HEK293 (cell line): Measurements from ENCODE around the gene BTBD7.

ENCODE experiments used
- CTCF ChIA-PET: fragments of 350-600 bp; formaldehyde crosslinking; extraction: SDS; loops from one replicate; lab custom pipeline; 2021; ENCODE audit warnings: antibody characterized with exemption; lab: Yijun Ruan, JAX
- POLR2A ChIA-PET: fragments of 300-600 bp; formaldehyde crosslinking; extraction: SDS; loops from one replicate; lab custom pipeline; 2020; ENCODE audit warnings: antibody characterized with exemption, inconsistent platforms; lab: Yijun Ruan, JAX
- H3K27ac ChIP-seq: fragments of 200-500 bp; sonication (Bioruptor generic); 2 replicates; pipeline ENCODE4 v1.5.1; 2014; ENCODE audit warnings: low read depth, low read length, control low read depth, inconsistent platforms; ENCODE audit errors: extremely low read depth
- H3K36me3 ChIP-seq, 2 experiments: fragments of 200-500 bp in 1 of 2; sonication (Bioruptor generic) in 1 of 2; 1 replicate in 1 of 2; 2 replicates in 1 of 2; pipeline ENCODE4 v1.5.1; 2014 to 2017; ENCODE audit warnings: inconsistent platforms in 2 of 2, low read length in 2 of 2; ENCODE audit not compliant: control insufficient read depth in 2 of 2, insufficient read depth in 1 of 2
- H3K4me1 ChIP-seq: fragments of 200-500 bp; sonication (Bioruptor generic); 2 replicates; pipeline ENCODE4 v1.5.1; 2014; ENCODE audit warnings: mild to moderate bottlenecking, low read length, inconsistent platforms; ENCODE audit not compliant: control insufficient read depth, insufficient read depth
- H3K4me3 ChIP-seq: 2 replicates; pipeline ENCODE4 v1.5.1; 2011; ENCODE audit warnings: low read depth, mild to moderate bottlenecking, control low read depth, low read length, moderate library complexity
- H3K9me3 ChIP-seq: fragments of 200-500 bp; sonication (Bioruptor generic); 2 replicates; pipeline ENCODE4 v1.5.1; 2014; ENCODE audit warnings: low read depth, low read length, inconsistent platforms; ENCODE audit not compliant: control insufficient read depth, insufficient read depth
- BCL6B ChIP-seq: fragments of 450-650 bp; formaldehyde crosslinking; IDR thresholded peaks from 2 replicates; pipeline ENCODE4 v1.5.1; 2017; ENCODE audit warnings: missing biosample characterization, missing genetic modification characterization
- HOXA7 ChIP-seq: sonication (generic); formaldehyde crosslinking; IDR thresholded peaks from 2 replicates; pipeline ENCODE4 v1.8.1; 2022; ENCODE audit warnings: missing genetic modification reagents, borderline replicate concordance
- IKZF3 ChIP-seq: fragments of 450-650 bp; IDR thresholded peaks from 2 replicates; pipeline ENCODE4 v1.5.0; 2018; ENCODE audit warnings: missing biosample characterization, mild to moderate bottlenecking, missing genetic modification characterization, moderate library complexity
- KLF9 ChIP-seq: fragments of 450-650 bp; formaldehyde crosslinking; IDR thresholded peaks from 2 replicates; pipeline ENCODE4 v1.5.1; 2016; ENCODE audit warnings: missing biosample characterization, missing genetic modification characterization, low read depth
- OSR2 ChIP-seq: fragments of 450-650 bp; formaldehyde crosslinking; IDR thresholded peaks from 2 replicates; pipeline ENCODE4 v1.5.1; 2016; ENCODE audit warnings: missing biosample characterization, missing genetic modification characterization
- PRDM4 ChIP-seq: fragments of 450-650 bp; formaldehyde crosslinking; IDR thresholded peaks from 2 replicates; pipeline ENCODE4 v1.5.1; 2017; ENCODE audit warnings: missing biosample characterization, missing genetic modification characterization
- ZBTB7A ChIP-seq: fragments of 450-650 bp; formaldehyde crosslinking; IDR thresholded peaks from 2 replicates; pipeline ENCODE4 v1.5.1; 2016; ENCODE audit warnings: low read depth, missing biosample characterization, missing genetic modification characterization
- ZFHX2 ChIP-seq: fragments of 450-650 bp; formaldehyde crosslinking; conservative IDR thresholded peaks from 2 replicates; pipeline ENCODE4 v1.5.1; 2016; ENCODE audit warnings: missing biosample characterization, missing genetic modification characterization
- ZFP3 ChIP-seq: fragments of 450-650 bp; formaldehyde crosslinking; IDR thresholded peaks from 2 replicates; pipeline ENCODE4 v1.5.1; 2016; ENCODE audit warnings: low read depth, missing biosample characterization, missing genetic modification characterization
- ZNF114 ChIP-seq: fragments of 450-650 bp; formaldehyde crosslinking; IDR thresholded peaks from 2 replicates; pipeline ENCODE4 v1.5.0; 2017; ENCODE audit warnings: missing biosample characterization, missing genetic modification characterization
- ZNF121 ChIP-seq: fragments of 450-650 bp; formaldehyde crosslinking; IDR thresholded peaks from 2 replicates; pipeline ENCODE4 v1.5.1; 2016; ENCODE audit warnings: missing biosample characterization, missing genetic modification characterization
- ZNF146 ChIP-seq: fragments of 450-650 bp; formaldehyde crosslinking; IDR thresholded peaks from 2 replicates; pipeline ENCODE4 v1.5.1; 2016; ENCODE audit warnings: missing biosample characterization, missing genetic modification characterization
- ZNF155 ChIP-seq: fragments of 450-650 bp; formaldehyde crosslinking; IDR thresholded peaks from 2 replicates; pipeline ENCODE4 v1.5.1; 2016; ENCODE audit warnings: missing biosample characterization, missing genetic modification characterization
- ZNF211 ChIP-seq: fragments of 450-650 bp; formaldehyde crosslinking; IDR thresholded peaks from 2 replicates; pipeline ENCODE4 v1.5.1; 2016; ENCODE audit warnings: low read depth, missing biosample characterization, missing genetic modification characterization
- ZNF341 ChIP-seq: fragments of 450-650 bp; formaldehyde crosslinking; IDR thresholded peaks from 2 replicates; pipeline ENCODE4; 2016; ENCODE audit warnings: low read depth, missing biosample characterization, missing genetic modification characterization
- ZNF571 ChIP-seq: fragments of 450-650 bp; formaldehyde crosslinking; IDR thresholded peaks from 2 replicates; pipeline ENCODE4 v1.5.0; 2017; ENCODE audit warnings: missing biosample characterization, missing genetic modification characterization
- ZNF658 ChIP-seq: fragments of 450-650 bp; formaldehyde crosslinking; IDR thresholded peaks from 2 replicates; pipeline ENCODE4; 2016; ENCODE audit warnings: missing biosample characterization, missing genetic modification characterization
- ZNF660 ChIP-seq: fragments of 450-650 bp; IDR thresholded peaks from 2 replicates; pipeline ENCODE4 v1.5.1; 2018; ENCODE audit warnings: missing biosample characterization, mild to moderate bottlenecking, missing genetic modification characterization
- ZNF785 ChIP-seq: fragments of 450-650 bp; formaldehyde crosslinking; IDR thresholded peaks from 2 replicates; pipeline ENCODE4 v1.5.1; 2016; ENCODE audit warnings: missing biosample characterization, missing genetic modification characterization
- TF ChIP-seq, protein P1 (sequence below): fragments of 450-650 bp; formaldehyde crosslinking; IDR thresholded peaks from 2 replicates; pipeline ENCODE4 v1.5.1; 2017; ENCODE audit warnings: missing biosample characterization, missing genetic modification characterization
- TF ChIP-seq, protein P2 (sequence below): fragments of 450-650 bp; formaldehyde crosslinking; IDR thresholded peaks from 2 replicates; pipeline ENCODE4 v1.5.1; 2016; ENCODE audit warnings: missing biosample characterization, missing genetic modification characterization, borderline replicate concordance
- TF ChIP-seq, protein P3 (sequence below): fragments of 450-650 bp; formaldehyde crosslinking; IDR thresholded peaks from 2 replicates; pipeline ENCODE4 v1.5.1; 2017; ENCODE audit warnings: missing biosample characterization, missing genetic modification characterization

BTBD7 gene

DNA sequence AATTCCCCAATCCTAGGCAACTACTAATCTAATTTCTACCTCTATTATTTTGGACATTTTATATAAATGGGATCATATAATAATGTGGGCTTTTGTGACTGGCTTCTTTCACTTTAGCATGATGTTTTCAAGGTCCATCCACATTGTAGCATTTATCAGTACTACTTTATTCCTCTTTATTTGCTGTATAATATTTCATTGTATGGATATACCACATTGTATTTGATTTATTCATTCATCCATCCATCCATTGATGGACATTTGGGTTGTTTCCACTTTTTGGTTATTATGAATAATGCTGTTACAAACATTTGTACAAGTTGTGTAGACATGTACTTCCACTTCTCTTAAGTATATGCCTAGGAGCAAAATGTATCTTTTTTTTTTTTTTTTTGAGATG lies 17.3 kb downstream of the BTBD7 start:
- POLR2A ChIA-PET: no interaction called here
- no peaks in the 10 kb centered on the region for H3K36me3 ChIP-seq
- TF ChIP-seq ZBTB7A (tag by site-specific recombination) (no peak), ZNF146 (tag by site-specific recombination) (0 out of 2 replicates have a peak, but pooled peaks have one; percentile 26), ZFHX2 (no peak), ZNF571 (tag by site-specific recombination) (no peak), ZNF155 (tag by site-specific recombination) (no peak), BCL6B (tag by site-specific recombination) (no peak)
- TF ChIP-seq, all 188 proteins: peak for 1
- Histone ChIP-seq H3K27ac (no peak overlapping the region), H3K9me3 (no peaks in the 10 kb centered on the region), H3K4me3 (no peak overlapping the region), H3K4me1 (peaks cover 13% of the 10 kb centered on the region)
- CTCF ChIA-PET: interaction anchor here (0.6 kb wide), 1 partner anchor 306 kb away, joined by 3 read pairs; no protein-coding TSS in a partner anchor

- TF ChIP-seq ZNF211 (tag by site-specific recombination): no peak
- TF ChIP-seq HOXA7 (CRISPR knock-in tag): no peak
- TF ChIP-seq, protein P1, sequence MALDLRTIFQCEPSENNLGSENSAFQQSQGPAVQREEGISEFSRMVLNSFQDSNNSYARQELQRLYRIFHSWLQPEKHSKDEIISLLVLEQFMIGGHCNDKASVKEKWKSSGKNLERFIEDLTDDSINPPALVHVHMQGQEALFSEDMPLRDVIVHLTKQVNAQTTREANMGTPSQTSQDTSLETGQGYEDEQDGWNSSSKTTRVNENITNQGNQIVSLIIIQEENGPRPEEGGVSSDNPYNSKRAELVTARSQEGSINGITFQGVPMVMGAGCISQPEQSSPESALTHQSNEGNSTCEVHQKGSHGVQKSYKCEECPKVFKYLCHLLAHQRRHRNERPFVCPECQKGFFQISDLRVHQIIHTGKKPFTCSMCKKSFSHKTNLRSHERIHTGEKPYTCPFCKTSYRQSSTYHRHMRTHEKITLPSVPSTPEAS (tag by site-specific recombination): no peak
- no peak for TF ChIP-seq ZNF658 (tag by site-specific recombination)
- TF ChIP-seq KLF9 (tag by site-specific recombination): no peak
- no peak for TF ChIP-seq ZNF785 (tag by site-specific recombination)
- no peak for TF ChIP-seq IKZF3 (tag by site-specific recombination)
- no peak for TF ChIP-seq ZNF114 (tag by site-specific recombination)
- no peak for TF ChIP-seq ZNF121 (tag by site-specific recombination)
- ChIA-PET POLR2A (no interaction called here), CTCF (interaction anchor here (0.6 kb wide), 1 partner anchor 74 kb away, joined by 3 read pairs; no protein-coding TSS in a partner anchor)
- Histone ChIP-seq H3K9me3 (no peaks in the 10 kb centered on the region), H3K4me1 (peaks cover 9% of the 10 kb centered on the region; the same call in 1 of the 2 replicates), H3K27ac (no peak overlapping the region), H3K4me3 (no peak overlapping the region), H3K36me3 (no peaks in the 10 kb centered on the region)
Measured at GRCh38 chr14:93311082-93311481, 21.8 kb downstream of the BTBD7 start.

DNA sequence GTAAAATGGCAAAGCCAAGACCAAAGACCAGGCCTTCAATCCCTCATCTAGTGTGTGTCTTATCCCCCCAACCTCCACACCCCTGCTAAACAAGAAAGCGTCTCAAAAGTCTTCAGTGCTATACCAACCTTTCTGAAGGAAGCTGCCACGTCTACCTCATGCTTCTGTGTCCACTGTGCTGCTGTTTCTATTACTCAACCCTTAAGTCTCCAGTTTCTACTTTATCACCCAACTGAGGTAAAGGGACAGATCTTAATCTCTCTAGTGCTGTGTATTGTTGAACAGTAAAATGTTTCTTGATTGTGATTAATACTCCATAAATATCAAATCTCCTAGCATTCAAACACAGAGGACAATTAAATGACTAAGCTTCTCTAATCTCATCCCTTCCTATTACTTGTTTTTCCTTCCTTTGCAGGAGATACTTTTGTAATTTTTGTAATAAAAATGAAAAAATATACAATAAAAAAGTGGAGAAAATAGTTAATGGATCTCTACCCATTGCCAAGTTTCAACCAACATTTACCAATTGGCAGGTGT lies 23.3 kb downstream of the BTBD7 start:
- ChIA-PET POLR2A (no interaction called here), CTCF (no interaction called here)
- TF ChIP-seq ZNF341 (tag by site-specific recombination): no peak
- no peak for TF ChIP-seq ZFP3
- TF ChIP-seq ZNF660 (tag by site-specific recombination): no peak
- TF ChIP-seq, protein P2, sequence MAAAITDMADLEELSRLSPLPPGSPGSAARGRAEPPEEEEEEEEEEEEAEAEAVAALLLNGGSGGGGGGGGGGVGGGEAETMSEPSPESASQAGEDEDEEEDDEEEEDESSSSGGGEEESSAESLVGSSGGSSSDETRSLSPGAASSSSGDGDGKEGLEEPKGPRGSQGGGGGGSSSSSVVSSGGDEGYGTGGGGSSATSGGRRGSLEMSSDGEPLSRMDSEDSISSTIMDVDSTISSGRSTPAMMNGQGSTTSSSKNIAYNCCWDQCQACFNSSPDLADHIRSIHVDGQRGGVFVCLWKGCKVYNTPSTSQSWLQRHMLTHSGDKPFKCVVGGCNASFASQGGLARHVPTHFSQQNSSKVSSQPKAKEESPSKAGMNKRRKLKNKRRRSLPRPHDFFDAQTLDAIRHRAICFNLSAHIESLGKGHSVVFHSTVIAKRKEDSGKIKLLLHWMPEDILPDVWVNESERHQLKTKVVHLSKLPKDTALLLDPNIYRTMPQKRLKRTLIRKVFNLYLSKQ (tag by site-specific recombination): no peak
- TF ChIP-seq, protein P3, sequence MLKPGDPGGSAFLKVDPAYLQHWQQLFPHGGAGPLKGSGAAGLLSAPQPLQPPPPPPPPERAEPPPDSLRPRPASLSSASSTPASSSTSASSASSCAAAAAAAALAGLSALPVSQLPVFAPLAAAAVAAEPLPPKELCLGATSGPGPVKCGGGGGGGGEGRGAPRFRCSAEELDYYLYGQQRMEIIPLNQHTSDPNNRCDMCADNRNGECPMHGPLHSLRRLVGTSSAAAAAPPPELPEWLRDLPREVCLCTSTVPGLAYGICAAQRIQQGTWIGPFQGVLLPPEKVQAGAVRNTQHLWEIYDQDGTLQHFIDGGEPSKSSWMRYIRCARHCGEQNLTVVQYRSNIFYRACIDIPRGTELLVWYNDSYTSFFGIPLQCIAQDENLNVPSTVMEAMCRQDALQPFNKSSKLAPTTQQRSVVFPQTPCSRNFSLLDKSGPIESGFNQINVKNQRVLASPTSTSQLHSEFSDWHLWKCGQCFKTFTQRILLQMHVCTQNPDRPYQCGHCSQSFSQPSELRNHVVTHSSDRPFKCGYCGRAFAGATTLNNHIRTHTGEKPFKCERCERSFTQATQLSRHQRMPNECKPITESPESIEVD (tag by site-specific recombination): peak; percentile 70
- peak; percentile 43; the same call in 1 of the 2 replicates for TF ChIP-seq OSR2
- TF ChIP-seq ZNF114 (tag by site-specific recombination): no peak
- TF ChIP-seq PRDM4 (tag by site-specific recombination): no peak
- Histone ChIP-seq H3K9me3 (no peaks in the 10 kb centered on the region), H3K4me1 (peaks cover 9% of the 10 kb centered on the region; the same call in 1 of the 2 replicates), H3K4me3 (no peak overlapping the region), H3K27ac (no peak overlapping the region), H3K36me3 (no peaks in the 10 kb centered on the region)
